Right cardiac atrium (tissue), 5 donors: Measurements from ENCODE around the gene HS3ST1. TPM values are rescaled to one million over a fixed set of nuclear protein-coding genes. Genes with fewer than 3 reads are reported as not detected.

Source experiments
- ATAC-seq, 2 donors: fragments of 200-7000 bp; cut with Tn5 transposase; one replicate each; pipeline versions ENCODE4 v1.8.0 to v1.9.1; 2020; ENCODE audit warnings: moderate library complexity in 2 of 2, mild to moderate bottlenecking in 1 of 2
- DNase-seq, 3 donors: peaks; one replicate each; pipeline ENCODE4 v3.0.0-alpha.2; 2020
- H3K27ac ChIP-seq: one replicate; pipeline ENCODE4 v1.5.1; 2013; ENCODE audit warnings: mild to moderate bottlenecking, low read length, control low read depth, moderate library complexity
- H3K27me3 ChIP-seq: one replicate; pipeline ENCODE4 v1.6.1; 2013; ENCODE audit not compliant: control insufficient read depth, insufficient read depth
- H3K4me1 ChIP-seq: one replicate; pipeline ENCODE4 v1.6.1; 2013; ENCODE audit warnings: low read length; ENCODE audit not compliant: control insufficient read depth, insufficient read depth
- H3K4me3 ChIP-seq: one replicate; pipeline ENCODE4 v1.5.1; 2013; ENCODE audit warnings: low read length, control low read depth
- H3K9me3 ChIP-seq: one replicate; pipeline ENCODE4 v1.6.1; 2013; ENCODE audit warnings: low read length; ENCODE audit not compliant: control insufficient read depth
- WGBS: extraction: QIAGEN DNeasy Blood & Tissue Kit; methylation state at CpG from one replicate; pipeline ENCODE4 v1.1.7; 2013; 5-methylcytosine and 5-hydroxymethylcytosine counted together
- intact Hi-C, 4 donors: fragments of 100-400 bp; cut with DNase I; formaldehyde crosslinking; loops; one replicate each; pipeline versions ENCODE4 v1.11.0 to v1.14.0; 2022 to 2023
- microRNA-seq, 2 donors: library from miRNA; unstranded; fragments of <30 nt; microRNA quantifications; one replicate each; pipeline ENCODE4 v1.2.0, GENCODE V29; 2020 to 2021
- polyA plus RNA-seq: library from polyadenylated mRNA; stranded (reverse); fragments of 200-250 nt; gene quantifications from one replicate; pipeline ENCODE4 v1.2.3, GENCODE V29; 2013
- total RNA-seq, 4 donors: library from RNA; stranded (reverse); fragmentation: NEBNext Ultra II Directional; extraction: Animal tissue kit (Norgen Biotek cat#: 25700); gene quantifications; one replicate each; pipeline ENCODE4 v1.2.1, GENCODE V29; 2021
- donor health status: healthy with polysubstance abuse.
- donor health status: DM: no; HTN: yes; CAD: no.
- donor health status: DM: no; HTN: no; CAD: no.
- donor health status: DM: no; HTN: yes; CAD: no; lungs with severe emphysema.
- donor health status: DM: yes; HTN: yes; CAD: no.

Gene HS3ST1
- total and polyA plus RNA-seq, 5 donors: 0.97 to 9.1 (median 6.2) TPM

- Histone ChIP-seq H3K4me3 (no peak overlapping the region), H3K9me3 (no peaks in the 10 kb centered on the region), H3K27ac (no peak overlapping the region), H3K4me1 (peaks cover 3% of the 10 kb centered on the region), H3K27me3 (no peaks in the 10 kb centered on the region)
- DNase-seq: no peak
- intact Hi-C loops: loop anchor here in 1 of 4 donors (2.0 kb wide), 1 partner anchor 72 kb away; no protein-coding TSS in a partner anchor
- no peak for ATAC-seq
Observed at GRCh38 chr4:11366859-11367258, 61.8 kb downstream of the HS3ST1 start.

GRCh38 chr4:11365039-11365438 lies 63.7 kb downstream of the HS3ST1 start:
- Histone ChIP-seq H3K4me3 (no peak overlapping the region), H3K9me3 (no peaks in the 10 kb centered on the region), H3K27me3 (no peaks in the 10 kb centered on the region), H3K27ac (no peak overlapping the region), H3K4me1 (peaks cover 3% of the 10 kb centered on the region)
- DNase-seq (no peak), ATAC-seq (no peak)
- intact Hi-C loops: no loop called here

GRCh38 chr4:11359591-11359990 lies 69.1 kb downstream of the HS3ST1 start:
- intact Hi-C loops: no loop called here
- ATAC-seq (no peak), DNase-seq (no peak)
- Histone ChIP-seq H3K9me3 (no peaks in the 10 kb centered on the region), H3K4me1 (no peaks in the 10 kb centered on the region), H3K27me3 (no peaks in the 10 kb centered on the region), H3K4me3 (no peak overlapping the region), H3K27ac (no peak overlapping the region)

- no peaks in the 10 kb centered on the region for H3K27me3 ChIP-seq
- intact Hi-C loops: no loop called here
- ATAC-seq (no peak), DNase-seq (no peak)
- H3K4me3 ChIP-seq: no peak overlapping the region
- WGBS: 87% methylated on average over 8 of the region's 8 CpGs
- no peaks in the 10 kb centered on the region for H3K4me1 ChIP-seq
- no peak overlapping the region for H3K27ac ChIP-seq
- H3K9me3 ChIP-seq: no peaks in the 10 kb centered on the region
Observed at GRCh38 chr4:11355226-11355625, 73.5 kb downstream of the HS3ST1 start.

GRCh38 chr4:11354531-11354930 lies 74.2 kb downstream of the HS3ST1 start:
- H3K4me1 ChIP-seq: no peaks in the 10 kb centered on the region
- no peak overlapping the region for H3K4me3 ChIP-seq
- 71% methylated on average over 5 of the region's 5 CpGs for WGBS
- H3K27ac ChIP-seq: no peak overlapping the region
- intact Hi-C loops: no loop called here
- ATAC-seq (no peak), DNase-seq (no peak)
- H3K9me3 ChIP-seq: no peaks in the 10 kb centered on the region
- H3K27me3 ChIP-seq: no peaks in the 10 kb centered on the region

- Histone ChIP-seq H3K9me3 (no peaks in the 10 kb centered on the region), H3K27me3 (no peaks in the 10 kb centered on the region), H3K27ac (no peak overlapping the region), H3K4me1 (no peaks in the 10 kb centered on the region), H3K4me3 (no peak overlapping the region)
- no peak for DNase-seq
- no peak for ATAC-seq
- intact Hi-C loops: no loop called here
- WGBS: 73% methylated on average over 3 of the region's 3 CpGs
Observed at GRCh38 chr4:11348449-11349088, 80.1 kb downstream of the HS3ST1 start.

- no peaks in the 10 kb centered on the region for H3K27me3 ChIP-seq
- intact Hi-C loops: no loop called here
- DNase-seq (no peak), ATAC-seq (no peak)
- H3K27ac ChIP-seq: no peak overlapping the region
- H3K4me1 ChIP-seq: no peaks in the 10 kb centered on the region
- H3K9me3 ChIP-seq: no peaks in the 10 kb centered on the region
- 68% methylated on average over 2 of the region's 2 CpGs for WGBS
- H3K4me3 ChIP-seq: no peak overlapping the region
Observed at GRCh38 chr4:11344916-11345315, 83.8 kb downstream of the HS3ST1 start.

- WGBS: 89% methylated on average over 4 of the region's 4 CpGs
- Histone ChIP-seq H3K4me3 (no peak overlapping the region), H3K9me3 (no peaks in the 10 kb centered on the region), H3K27ac (no peak overlapping the region), H3K27me3 (no peaks in the 10 kb centered on the region), H3K4me1 (no peaks in the 10 kb centered on the region)
- DNase-seq: no peak
- intact Hi-C loops: no loop called here
- no peak for ATAC-seq
Observed at GRCh38 chr4:11343536-11343935, 85.2 kb downstream of the HS3ST1 start.

Small RNA genes lying within 50 kb of the gene (microRNA-seq; reads per million reads assigned to microRNA genes)
- gene MIR572: 0 reads per million in 2 donors
